Osteoblast (primary cell): ENCODE data around the gene SLC16A9. TPM values are rescaled to one million over a fixed set of nuclear protein-coding genes. Genes with fewer than 3 reads are reported as not detected.

Experiments
- DNase-seq: peaks from one replicate; pipeline ENCODE4 v3.0.0; 2011; ENCODE audit warnings: low spot score, mixed read lengths; ENCODE audit not compliant: insufficient read length; ENCODE audit errors: missing footprints
- H2AFZ ChIP-seq: 2 replicates; pipeline ENCODE4 v1.6.0; 2011; ENCODE audit warnings: mild to moderate bottlenecking, low read length
- H3K27ac ChIP-seq: 2 replicates; pipeline ENCODE4 v1.5.1; 2011; ENCODE audit warnings: mild to moderate bottlenecking, low read depth, low read length, moderate library complexity
- H3K27me3 ChIP-seq: 2 replicates; pipeline ENCODE4 v1.6.0; 2012; ENCODE audit warnings: mild to moderate bottlenecking, control low read depth, inconsistent platforms, low read length, moderate library complexity; ENCODE audit not compliant: insufficient read depth
- H3K36me3 ChIP-seq: 2 replicates; pipeline ENCODE4 v1.5.1; 2011; ENCODE audit warnings: mild to moderate bottlenecking, low read length, control low read depth, moderate library complexity; ENCODE audit not compliant: insufficient read depth
- H3K4me1 ChIP-seq: 2 replicates; pipeline ENCODE4 v1.5.1; 2011; ENCODE audit warnings: mild to moderate bottlenecking, low read length, control low read depth, moderate library complexity; ENCODE audit not compliant: insufficient read depth
- H3K4me2 ChIP-seq: 2 replicates; pipeline ENCODE4 v1.6.0; 2011; ENCODE audit warnings: mild to moderate bottlenecking, low read length; ENCODE audit not compliant: insufficient read depth
- H3K4me3 ChIP-seq: fragments of 200-600 bp; sonication (generic); 3 replicates; pipeline ENCODE4 v1.5.1; 2012; ENCODE audit warnings: mild to moderate bottlenecking, low read length, inconsistent platforms; ENCODE audit not compliant: insufficient read depth
- H3K79me2 ChIP-seq: 2 replicates; pipeline ENCODE4 v1.6.0; 2012; ENCODE audit warnings: mild to moderate bottlenecking, low read length, control low read depth, inconsistent platforms; ENCODE audit not compliant: insufficient read depth
- H3K9me3 ChIP-seq: 2 replicates; pipeline ENCODE4 v1.5.1; 2011; ENCODE audit warnings: low read depth, low read length, control low read depth
- H4K20me1 ChIP-seq: 2 replicates; pipeline ENCODE4 v1.6.0; 2012; ENCODE audit warnings: mild to moderate bottlenecking, low read length, control low read depth; ENCODE audit not compliant: insufficient read depth
- CTCF ChIP-seq: IDR thresholded peaks from 2 replicates; pipeline ENCODE4 v1.5.1; 2011; ENCODE audit warnings: mild to moderate bottlenecking, low read depth, low read length, moderate library complexity; ENCODE audit errors: extremely low read depth
- total RNA-seq: library from RNA; depleted of rRNA; stranded (reverse); fragments of >200 nt; gene quantifications from 2 replicates; pipeline ENCODE4 v1.2.3, GENCODE V29; 2012

The SLC16A9 gene
- total RNA-seq, 1 donor: 0.72 TPM

GRCh38 chr10:59625721-59626522, 83.7 kb downstream of the SLC16A9 start:
- H3K4me2 ChIP-seq: no peak overlapping the region

GRCh38 chr10:59624951-59625350, 84.7 kb downstream of the SLC16A9 start:
- Histone ChIP-seq H3K79me2 (no peaks in the 10 kb centered on the region), H3K36me3 (no peaks in the 10 kb centered on the region), H3K4me3 (no peak overlapping the region), H3K4me1 (peaks cover 2% of the 10 kb centered on the region), H3K27me3 (no peaks in the 10 kb centered on the region), H2AFZ (no peak overlapping the region), H3K4me2 (no peak overlapping the region), H3K9me3 (no peaks in the 10 kb centered on the region), H3K27ac (no peak overlapping the region), H4K20me1 (no peaks in the 10 kb centered on the region)
- TF ChIP-seq CTCF: no peak
- DNase-seq: no peak

More at GRCh38 chr10:59625721-59626522, 83.7 kb downstream of the SLC16A9 start:
- H3K27ac ChIP-seq: no peak overlapping the region
- no peaks in the 10 kb centered on the region for H3K9me3 ChIP-seq
- peaks cover 4% of the 10 kb centered on the region for H3K27me3 ChIP-seq
- H2AFZ ChIP-seq: peak overlapping the region; percentile 34
- no peak overlapping the region for H3K4me3 ChIP-seq
- H4K20me1 ChIP-seq: no peaks in the 10 kb centered on the region
- no peaks in the 10 kb centered on the region for H3K36me3 ChIP-seq
- H3K4me1 ChIP-seq: peaks cover 2% of the 10 kb centered on the region
- H3K79me2 ChIP-seq: no peaks in the 10 kb centered on the region
- DNase-seq: peak; percentile 79
- peak; percentile 80 for TF ChIP-seq CTCF

GRCh38 chr10:59624136-59624535, 85.5 kb downstream of the SLC16A9 start:
- Histone ChIP-seq H2AFZ (no peak overlapping the region), H3K9me3 (no peaks in the 10 kb centered on the region), H3K27ac (no peak overlapping the region), H3K27me3 (no peaks in the 10 kb centered on the region), H3K4me1 (peaks cover 2% of the 10 kb centered on the region), H3K36me3 (no peaks in the 10 kb centered on the region), H3K79me2 (no peaks in the 10 kb centered on the region), H3K4me3 (no peak overlapping the region), H3K4me2 (peak overlapping the region; percentile 68), H4K20me1 (no peaks in the 10 kb centered on the region)
- DNase-seq: no peak
- TF ChIP-seq CTCF: no peak

GRCh38 chr10:59623133-59624121, 86.2 kb downstream of the SLC16A9 start:
- Histone ChIP-seq H4K20me1 (no peaks in the 10 kb centered on the region), H3K27me3 (no peaks in the 10 kb centered on the region), H3K36me3 (no peaks in the 10 kb centered on the region), H3K9me3 (no peaks in the 10 kb centered on the region), H2AFZ (peak overlapping the region; percentile 87), H3K4me3 (peak overlapping the region; percentile 58), H3K4me2 (peak overlapping the region; percentile 68), H3K4me1 (peaks cover 2% of the 10 kb centered on the region), H3K27ac (no peak overlapping the region), H3K79me2 (no peaks in the 10 kb centered on the region)
- DNase-seq: no peak
- TF ChIP-seq CTCF: no peak
